Upper lobe of right lung (tissue), 1 donor: ENCODE results near the gene PRKCA. TPM values are rescaled to one million over a fixed set of nuclear protein-coding genes. Genes with fewer than 3 reads are reported as not detected.

ENCODE experiments used
- ATAC-seq: fragments of 200-7000 bp; cut with Tn5 transposase; one replicate; pipeline ENCODE4 v1.9.1; 2020; ENCODE audit warnings: mild to moderate bottlenecking, moderate library complexity
- DNase-seq: peaks from one replicate; pipeline ENCODE4 v3.0.0-alpha.2; 2020
- H3K27ac ChIP-seq: fragments of 200-600 bp; one replicate; pipeline ENCODE4 v1.8.0; 2022
- H3K27me3 ChIP-seq: fragments of 200-600 bp; one replicate; pipeline ENCODE4 v1.8.0; 2022; ENCODE audit warnings: mild to moderate bottlenecking
- H3K36me3 ChIP-seq: fragments of 200-600 bp; one replicate; pipeline ENCODE4 v1.8.0; 2022
- H3K4me1 ChIP-seq: fragments of 200-600 bp; one replicate; pipeline ENCODE4 v1.8.0; 2022
- H3K4me3 ChIP-seq: fragments of 200-600 bp; one replicate; pipeline ENCODE4 v1.8.0; 2022; ENCODE audit warnings: mild to moderate bottlenecking
- H3K9me3 ChIP-seq: fragments of 200-600 bp; one replicate; pipeline ENCODE4 v1.8.0; 2022
- intact Hi-C: fragments of 100-400 bp; cut with DNase I; formaldehyde crosslinking; loops from one replicate; pipeline ENCODE4 v1.11.0; 2022
- total RNA-seq: library from RNA; stranded (reverse); fragmentation: NEBNext Ultra II Directional; extraction: Animal tissue kit (Norgen Biotek cat#: 25700); gene quantifications from one replicate; pipeline ENCODE4 v1.2.1, GENCODE V29; 2021
- TF ChIP-seq, protein P1 (sequence below): fragments of 200-600 bp; IDR thresholded peaks from one replicate; pipeline ENCODE4 v1.8.0; 2022; ENCODE audit warnings: antibody characterized with exemption
- donor health status: DM: no; HTN: yes; CAD: no; lungs with severe emphysema.

PRKCA gene
- total RNA-seq, 1 donor from 2014 or later = 43.4 TPM

DNA sequence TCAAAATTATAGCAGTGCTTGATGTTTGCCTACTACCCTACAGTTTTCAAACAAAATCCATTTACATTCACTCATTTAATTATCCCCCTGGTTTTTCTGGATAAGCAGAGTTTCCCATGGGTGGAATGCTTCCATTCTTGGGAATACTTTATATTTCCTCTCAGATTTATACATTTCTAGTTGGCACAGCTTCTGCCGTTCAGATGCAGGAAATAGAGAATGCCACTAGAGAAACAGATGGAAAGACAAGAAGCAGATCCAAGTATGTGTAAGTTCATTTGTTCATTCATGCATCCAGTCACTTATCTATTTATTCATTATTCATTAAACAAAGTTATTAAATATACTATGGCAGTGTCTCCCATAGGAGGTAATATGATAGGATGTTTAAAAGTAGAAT lies 467.5 kb downstream of the PRKCA start:
- Histone ChIP-seq H3K9me3 (no peaks in the 10 kb centered on the region), H3K27me3 (no peaks in the 10 kb centered on the region), H3K27ac (no peak overlapping the region), H3K4me1 (no peaks in the 10 kb centered on the region), H3K4me3 (no peak overlapping the region), H3K36me3 (peaks cover 15% of the 10 kb centered on the region)
- no peak for DNase-seq
- TF ChIP-seq, protein P1, sequence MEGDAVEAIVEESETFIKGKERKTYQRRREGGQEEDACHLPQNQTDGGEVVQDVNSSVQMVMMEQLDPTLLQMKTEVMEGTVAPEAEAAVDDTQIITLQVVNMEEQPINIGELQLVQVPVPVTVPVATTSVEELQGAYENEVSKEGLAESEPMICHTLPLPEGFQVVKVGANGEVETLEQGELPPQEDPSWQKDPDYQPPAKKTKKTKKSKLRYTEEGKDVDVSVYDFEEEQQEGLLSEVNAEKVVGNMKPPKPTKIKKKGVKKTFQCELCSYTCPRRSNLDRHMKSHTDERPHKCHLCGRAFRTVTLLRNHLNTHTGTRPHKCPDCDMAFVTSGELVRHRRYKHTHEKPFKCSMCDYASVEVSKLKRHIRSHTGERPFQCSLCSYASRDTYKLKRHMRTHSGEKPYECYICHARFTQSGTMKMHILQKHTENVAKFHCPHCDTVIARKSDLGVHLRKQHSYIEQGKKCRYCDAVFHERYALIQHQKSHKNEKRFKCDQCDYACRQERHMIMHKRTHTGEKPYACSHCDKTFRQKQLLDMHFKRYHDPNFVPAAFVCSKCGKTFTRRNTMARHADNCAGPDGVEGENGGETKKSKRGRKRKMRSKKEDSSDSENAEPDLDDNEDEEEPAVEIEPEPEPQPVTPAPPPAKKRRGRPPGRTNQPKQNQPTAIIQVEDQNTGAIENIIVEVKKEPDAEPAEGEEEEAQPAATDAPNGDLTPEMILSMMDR = no peak
- intact Hi-C loops = no loop called here
- no peak for ATAC-seq

- Histone ChIP-seq H3K4me1 (no peaks in the 10 kb centered on the region), H3K4me3 (no peak overlapping the region), H3K36me3 (peaks cover 18% of the 10 kb centered on the region), H3K9me3 (no peaks in the 10 kb centered on the region), H3K27ac (no peak overlapping the region), H3K27me3 (no peaks in the 10 kb centered on the region)
- intact Hi-C loops = no loop called here
- TF ChIP-seq, protein P1 = no peak
- no peak for ATAC-seq
- no peak for DNase-seq
Measured at GRCh38 chr17:66772148-66772812, 469.9 kb downstream of the PRKCA start.

- intact Hi-C loops = no loop called here
- no peaks in the 10 kb centered on the region for H3K27me3 ChIP-seq
- H3K36me3 ChIP-seq = peaks cover 18% of the 10 kb centered on the region
- H3K4me3 ChIP-seq = no peak overlapping the region
- ATAC-seq = no peak
- H3K27ac ChIP-seq = no peak overlapping the region
- no peaks in the 10 kb centered on the region for H3K4me1 ChIP-seq
- TF ChIP-seq, protein P1 = no peak
- no peaks in the 10 kb centered on the region for H3K9me3 ChIP-seq
- no peak for DNase-seq
Measured at GRCh38 chr17:66775271-66775670, 472.9 kb downstream of the PRKCA start.

GRCh38 chr17:66775881-66776400 lies 473.5 kb downstream of the PRKCA start:
- TF ChIP-seq, protein P1 = no peak
- Histone ChIP-seq H3K27me3 (no peaks in the 10 kb centered on the region), H3K4me1 (no peaks in the 10 kb centered on the region), H3K4me3 (no peak overlapping the region), H3K36me3 (peaks cover 18% of the 10 kb centered on the region), H3K9me3 (no peaks in the 10 kb centered on the region), H3K27ac (no peak overlapping the region)
- intact Hi-C loops = no loop called here
- ATAC-seq (no peak), DNase-seq (no peak)

- Histone ChIP-seq H3K27ac (no peak overlapping the region), H3K4me1 (no peaks in the 10 kb centered on the region), H3K4me3 (no peak overlapping the region), H3K27me3 (no peaks in the 10 kb centered on the region), H3K9me3 (no peaks in the 10 kb centered on the region), H3K36me3 (peaks cover 18% of the 10 kb centered on the region)
- DNase-seq (no peak), ATAC-seq (no peak)
- TF ChIP-seq, protein P1 = no peak
- intact Hi-C loops = no loop called here
Measured at GRCh38 chr17:66776999-66777688, 474.7 kb downstream of the PRKCA start.
